K562 (cell line): ENCODE measurements around the gene LIN28B. TPM values are rescaled to one million over a fixed set of nuclear protein-coding genes. Genes with fewer than 3 reads are reported as not detected.

Source experiments
- ARID1B ChIP-seq: fragments of 450-650 bp; IDR thresholded peaks from 2 replicates; pipeline ENCODE4 v1.6.1; 2016; ENCODE audit warnings: antibody characterized with exemption, mild to moderate bottlenecking, inconsistent platforms
- COPS2 ChIP-seq: fragments of 450-650 bp; conservative IDR thresholded peaks from 2 replicates; pipeline ENCODE4 v1.6.1; 2016; ENCODE audit warnings: mild to moderate bottlenecking, moderate library complexity
- FOXA3 ChIP-seq, 2 experiments: fragments of 450-650 bp in 1 of 2; sonication (generic) in 1 of 2; formaldehyde crosslinking; IDR thresholded peaks in 1 of 2; conservative IDR thresholded peaks in 1 of 2; 2 replicates each; pipeline versions ENCODE4 v1.4.0 to v1.8.0; 2020 to 2022; ENCODE audit warnings: mild to moderate bottlenecking in 2 of 2, missing genetic modification reagents in 1 of 2
- GATAD2B ChIP-seq: fragments of 450-650 bp; IDR thresholded peaks from 2 replicates; pipeline ENCODE4 v1.6.1; 2017; ENCODE audit warnings: mild to moderate bottlenecking, borderline replicate concordance
- HCFC1 ChIP-seq: IDR thresholded peaks from 2 replicates; pipeline ENCODE4 v1.6.1; 2012; ENCODE audit warnings: low read depth, low read length, improper control_type of control experiment
- ILF3 ChIP-seq: fragments of 450-650 bp; IDR thresholded peaks from 2 replicates; pipeline ENCODE4 v1.6.1; 2018; ENCODE audit warnings: antibody characterized with exemption, mild to moderate bottlenecking, moderate library complexity, borderline replicate concordance
- MYC ChIP-seq, 2 experiments: fragments of 250-450 bp in 1 of 2; sonication (Bioruptor Pico) in 1 of 2; IDR thresholded peaks; 2 replicates each; pipeline versions ENCODE4 v1.5.1 to v1.6.1; 2012 to 2021; ENCODE audit warnings: low read depth in 2 of 2, borderline replicate concordance in 1 of 2, improper control_type of control experiment in 1 of 2, low read length in 1 of 2, mild to moderate bottlenecking in 1 of 2, moderate library complexity in 1 of 2
- NR3C1 ChIP-seq: sonication (generic); formaldehyde crosslinking; IDR thresholded peaks from 2 replicates; pipeline ENCODE4 v1.8.1; 2022; ENCODE audit warnings: missing genetic modification reagents
- RCOR1 ChIP-seq, 2 experiments: IDR thresholded peaks; 2 replicates each; pipeline ENCODE4 v1.6.1; 2012; ENCODE audit warnings: low read depth in 2 of 2, low read length in 2 of 2, borderline replicate concordance in 1 of 2, improper control_type of control experiment in 1 of 2
- SMAD1 ChIP-seq: fragments of 150-350 bp; IDR thresholded peaks from 2 replicates; pipeline ENCODE4 v1.6.1; 2014; ENCODE audit warnings: low read length, low read depth; ENCODE audit not compliant: partially characterized antibody
- SMC3 ChIP-seq: conservative IDR thresholded peaks from 2 replicates; pipeline ENCODE4 v1.6.1; 2011; ENCODE audit warnings: low read depth, low read length, improper control_type of control experiment; ENCODE audit not compliant: insufficient read depth
- SUPT5H ChIP-seq: fragments of 450-650 bp; IDR thresholded peaks from 2 replicates; pipeline ENCODE4 v1.6.1; 2016
- polyA plus RNA-seq, 8 experiments: library from polyadenylated mRNA; depleted of rRNA in 4 of 8; stranded (reverse) in 5 of 8; unstranded in 3 of 8; fragments of >200 nt; fragmentation: Nextera tagmentation in 2 of 8; fragmentation: Illumina TruSeq in 1 of 8; extraction: Ambion mirVana in 2 of 8; extraction: Trizol in 1 of 8; gene quantifications; 2 replicates each; pipeline versions ENCODE4 v1.2.1 to v1.2.3, GENCODE V29; 2011 to 2014; ENCODE audit warnings: inconsistent platforms in 1 of 8, missing spikeins in 1 of 8
- total RNA-seq, 7 experiments: library from RNA; depleted of rRNA in 6 of 7; stranded (reverse); fragments of >200 nt in 6 of 7; fragmentation: Illumina TruSeq in 2 of 7; extraction: Trizol in 2 of 7; gene quantifications; 2 replicates each; pipeline versions ENCODE4 v1.2.1 to v1.2.3, GENCODE V29; 2011 to 2021; ENCODE audit warnings: low replicate concordance in 1 of 7
- TF ChIP-seq, protein P1 (sequence below): sonication (generic); formaldehyde crosslinking; IDR thresholded peaks from 2 replicates; pipeline ENCODE4 v1.8.1; 2022; ENCODE audit warnings: missing genetic modification reagents
- TF ChIP-seq, protein P2 (sequence below): fragments of 450-650 bp; IDR thresholded peaks from 2 replicates; pipeline ENCODE4 v1.6.1; 2014; ENCODE audit warnings: low read depth, mild to moderate bottlenecking, moderate library complexity, borderline replicate concordance
- TF ChIP-seq, protein P3 (sequence below), 2 experiments: fragments of 150-350 bp in 1 of 2; IDR thresholded peaks; 2 replicates each; pipeline ENCODE4 v1.6.1; 2012 to 2016; ENCODE audit warnings: low read depth in 2 of 2, low read length in 2 of 2, mild to moderate bottlenecking in 1 of 2, moderate library complexity in 1 of 2
- TF ChIP-seq, protein P4 (sequence below): sonication (generic); formaldehyde crosslinking; IDR thresholded peaks from 2 replicates; pipeline ENCODE4 v1.8.0; 2022; ENCODE audit warnings: mild to moderate bottlenecking, missing genetic modification reagents

LIN28B gene
- total and polyA plus RNA-seq, 9 of the 15 experiments (the other 6 are each of a cell fraction or from before 2014, with no cell fraction given), result 20.9 to 77.3 (median 42.1) TPM

DNA sequence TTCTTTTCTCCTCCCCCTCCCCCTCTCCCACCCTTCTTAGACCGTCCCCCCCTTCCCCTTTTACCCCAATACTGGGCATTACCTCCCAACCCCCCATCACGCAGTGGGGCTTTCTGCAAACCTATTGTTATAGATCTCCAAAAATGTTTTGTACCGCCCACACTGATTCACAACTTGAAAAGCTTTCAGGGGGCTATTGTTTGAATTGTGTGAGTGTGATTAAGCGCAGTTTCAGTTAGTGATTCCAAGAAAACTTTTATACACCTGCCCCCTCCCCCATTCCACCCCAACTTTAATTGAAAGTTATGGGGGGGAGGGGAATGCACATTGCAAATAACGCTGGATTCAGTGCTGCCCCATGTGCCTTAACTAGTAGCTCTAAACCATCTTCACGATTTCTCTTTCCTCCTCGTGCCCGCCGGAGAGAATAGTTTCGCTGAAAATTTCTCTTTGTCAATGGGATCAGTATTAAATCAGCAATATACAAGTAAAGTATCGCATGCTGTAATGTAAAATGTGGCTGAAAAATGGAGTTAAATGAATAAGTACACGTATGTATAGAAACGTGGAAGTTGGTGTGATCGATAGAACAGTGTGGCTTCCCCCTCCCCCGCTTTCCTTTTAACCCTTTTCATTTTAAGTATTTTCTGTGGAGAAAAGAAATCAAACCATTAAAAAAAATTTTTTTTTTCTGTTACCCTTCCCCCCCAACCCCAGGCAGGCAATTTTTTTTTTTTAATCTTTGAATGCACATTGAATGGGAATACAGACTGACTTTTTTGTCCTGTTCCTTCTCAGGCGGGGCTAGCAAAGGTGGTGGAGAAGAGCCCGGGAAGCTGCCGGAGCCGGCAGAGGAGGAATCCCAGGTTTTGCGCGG, 632 bp downstream of the LIN28B start (continued):
- TF ChIP-seq ILF3 (peak; percentile 51; the same call in 1 of the 2 replicates), ARID1B (no peak), MYC (IDR thresholded peaks at IDR 0.05; ENCODE audit: low read depth, low read length) (peak; percentile 85), MYC (CRISPR knock-in tag; IDR thresholded peaks at IDR 0.05; ENCODE audit: borderline replicate concordance, low read depth) (no peak), FOXA3 (CRISPR knock-in tag; conservative IDR thresholded peaks at IDR 0.05 in 1 of 2, IDR thresholded peaks at IDR 0.05 in 1 of 2) (no peak), GATAD2B (peak; percentile 60; the same call in 1 of the 2 replicates), NR3C1 (CRISPR knock-in tag) (no peak), HCFC1 (no peak), SMAD1 (peak; percentile 30), SMC3 (no peak), COPS2 (no peak), RCOR1 (IDR thresholded peaks at IDR 0.05; ENCODE audit: borderline replicate concordance in 1 of 2, low read depth in 2 of 2, low read length in 2 of 2) (no peak), SUPT5H (peak; percentile 54)
- TF ChIP-seq, protein P1, sequence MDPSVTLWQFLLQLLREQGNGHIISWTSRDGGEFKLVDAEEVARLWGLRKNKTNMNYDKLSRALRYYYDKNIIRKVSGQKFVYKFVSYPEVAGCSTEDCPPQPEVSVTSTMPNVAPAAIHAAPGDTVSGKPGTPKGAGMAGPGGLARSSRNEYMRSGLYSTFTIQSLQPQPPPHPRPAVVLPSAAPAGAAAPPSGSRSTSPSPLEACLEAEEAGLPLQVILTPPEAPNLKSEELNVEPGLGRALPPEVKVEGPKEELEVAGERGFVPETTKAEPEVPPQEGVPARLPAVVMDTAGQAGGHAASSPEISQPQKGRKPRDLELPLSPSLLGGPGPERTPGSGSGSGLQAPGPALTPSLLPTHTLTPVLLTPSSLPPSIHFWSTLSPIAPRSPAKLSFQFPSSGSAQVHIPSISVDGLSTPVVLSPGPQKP (CRISPR knock-in tag), result no peak
- TF ChIP-seq, protein P2, sequence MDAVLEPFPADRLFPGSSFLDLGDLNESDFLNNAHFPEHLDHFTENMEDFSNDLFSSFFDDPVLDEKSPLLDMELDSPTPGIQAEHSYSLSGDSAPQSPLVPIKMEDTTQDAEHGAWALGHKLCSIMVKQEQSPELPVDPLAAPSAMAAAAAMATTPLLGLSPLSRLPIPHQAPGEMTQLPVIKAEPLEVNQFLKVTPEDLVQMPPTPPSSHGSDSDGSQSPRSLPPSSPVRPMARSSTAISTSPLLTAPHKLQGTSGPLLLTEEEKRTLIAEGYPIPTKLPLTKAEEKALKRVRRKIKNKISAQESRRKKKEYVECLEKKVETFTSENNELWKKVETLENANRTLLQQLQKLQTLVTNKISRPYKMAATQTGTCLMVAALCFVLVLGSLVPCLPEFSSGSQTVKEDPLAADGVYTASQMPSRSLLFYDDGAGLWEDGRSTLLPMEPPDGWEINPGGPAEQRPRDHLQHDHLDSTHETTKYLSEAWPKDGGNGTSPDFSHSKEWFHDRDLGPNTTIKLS, result 0 out of 2 replicates have a peak, but pooled peaks have one; percentile 40
- TF ChIP-seq, protein P3, sequence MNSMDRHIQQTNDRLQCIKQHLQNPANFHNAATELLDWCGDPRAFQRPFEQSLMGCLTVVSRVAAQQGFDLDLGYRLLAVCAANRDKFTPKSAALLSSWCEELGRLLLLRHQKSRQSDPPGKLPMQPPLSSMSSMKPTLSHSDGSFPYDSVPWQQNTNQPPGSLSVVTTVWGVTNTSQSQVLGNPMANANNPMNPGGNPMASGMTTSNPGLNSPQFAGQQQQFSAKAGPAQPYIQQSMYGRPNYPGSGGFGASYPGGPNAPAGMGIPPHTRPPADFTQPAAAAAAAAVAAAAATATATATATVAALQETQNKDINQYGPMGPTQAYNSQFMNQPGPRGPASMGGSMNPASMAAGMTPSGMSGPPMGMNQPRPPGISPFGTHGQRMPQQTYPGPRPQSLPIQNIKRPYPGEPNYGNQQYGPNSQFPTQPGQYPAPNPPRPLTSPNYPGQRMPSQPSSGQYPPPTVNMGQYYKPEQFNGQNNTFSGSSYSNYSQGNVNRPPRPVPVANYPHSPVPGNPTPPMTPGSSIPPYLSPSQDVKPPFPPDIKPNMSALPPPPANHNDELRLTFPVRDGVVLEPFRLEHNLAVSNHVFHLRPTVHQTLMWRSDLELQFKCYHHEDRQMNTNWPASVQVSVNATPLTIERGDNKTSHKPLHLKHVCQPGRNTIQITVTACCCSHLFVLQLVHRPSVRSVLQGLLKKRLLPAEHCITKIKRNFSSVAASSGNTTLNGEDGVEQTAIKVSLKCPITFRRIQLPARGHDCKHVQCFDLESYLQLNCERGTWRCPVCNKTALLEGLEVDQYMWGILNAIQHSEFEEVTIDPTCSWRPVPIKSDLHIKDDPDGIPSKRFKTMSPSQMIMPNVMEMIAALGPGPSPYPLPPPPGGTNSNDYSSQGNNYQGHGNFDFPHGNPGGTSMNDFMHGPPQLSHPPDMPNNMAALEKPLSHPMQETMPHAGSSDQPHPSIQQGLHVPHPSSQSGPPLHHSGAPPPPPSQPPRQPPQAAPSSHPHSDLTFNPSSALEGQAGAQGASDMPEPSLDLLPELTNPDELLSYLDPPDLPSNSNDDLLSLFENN (IDR thresholded peaks at IDR 0.05; ENCODE audit: low read depth in 2 of 2, low read length in 2 of 2), result no peak
- TF ChIP-seq, protein P4, sequence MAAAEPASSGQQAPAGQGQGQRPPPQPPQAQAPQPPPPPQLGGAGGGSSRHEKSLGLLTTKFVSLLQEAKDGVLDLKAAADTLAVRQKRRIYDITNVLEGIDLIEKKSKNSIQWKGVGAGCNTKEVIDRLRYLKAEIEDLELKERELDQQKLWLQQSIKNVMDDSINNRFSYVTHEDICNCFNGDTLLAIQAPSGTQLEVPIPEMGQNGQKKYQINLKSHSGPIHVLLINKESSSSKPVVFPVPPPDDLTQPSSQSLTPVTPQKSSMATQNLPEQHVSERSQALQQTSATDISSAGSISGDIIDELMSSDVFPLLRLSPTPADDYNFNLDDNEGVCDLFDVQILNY (CRISPR knock-in tag), result no peak
